Coronary artery (tissue), 2 donors: ENCODE results near the gene DGCR6L.
"Not testable (repeated sequence)": the region's sequence is repeated elsewhere in the genome, so short reads cannot be mapped to it uniquely, and the experiment has no call there.

ENCODE experiments used
- DNase-seq: peaks from one replicate; pipeline ENCODE4 v3.0.0-alpha.2; 2017; ENCODE audit warnings: low spot score
- H3K27ac ChIP-seq, 2 donors: fragments of 200-600 bp; sonication (generic); one replicate each; pipeline ENCODE4 v1.5.1; 2016 to 2019
- H3K4me3 ChIP-seq: fragments of 200-600 bp; sonication (generic); 2 replicates; pipeline ENCODE4 v1.5.1; 2016; ENCODE audit warnings: mild to moderate bottlenecking, moderate library complexity
- CTCF ChIP-seq: fragments of 200-600 bp; sonication (generic); IDR thresholded peaks from one replicate; pipeline ENCODE4 v1.5.1; 2019; ENCODE audit warnings: antibody characterized with exemption

Gene DGCR6L

GRCh38 chr22:20354238-20354975 is 34.5 kb upstream of the DGCR6L start:
- DNase-seq: no peak
- Histone ChIP-seq H3K4me3 (no peak overlapping the region), H3K27ac (no peak overlapping the region)
- no peak for TF ChIP-seq CTCF

GRCh38 chr22:20352536-20352935 is 32.7 kb upstream of the DGCR6L start:
- DNase-seq, H3K27ac ChIP-seq, H3K4me3 ChIP-seq: not testable (repeated sequence)

GRCh38 chr22:20346553-20346952 is 26.7 kb upstream of the DGCR6L start:
- not testable (repeated sequence) for DNase-seq, H3K4me3 ChIP-seq, H3K27ac ChIP-seq

- not testable (repeated sequence) for H3K27ac ChIP-seq, DNase-seq, H3K4me3 ChIP-seq
Measured at GRCh38 chr22:20338291-20338690, 18.4 kb upstream of the DGCR6L start.

- not testable (repeated sequence) for H3K4me3 ChIP-seq, DNase-seq, H3K27ac ChIP-seq
Measured at GRCh38 chr22:20337807-20338206, 17.9 kb upstream of the DGCR6L start.

- H3K4me3 ChIP-seq, H3K27ac ChIP-seq, DNase-seq: not testable (repeated sequence)
Measured at GRCh38 chr22:20336561-20336960, 16.7 kb upstream of the DGCR6L start.

- not testable (repeated sequence) for DNase-seq, H3K4me3 ChIP-seq, H3K27ac ChIP-seq
Measured at GRCh38 chr22:20328569-20328930, 8.7 kb upstream of the DGCR6L start.

GRCh38 chr22:20325996-20326395 is 6.1 kb upstream of the DGCR6L start:
- DNase-seq, H3K27ac ChIP-seq, H3K4me3 ChIP-seq: not testable (repeated sequence)

GRCh38 chr22:20324139-20324516 is 4.3 kb upstream of the DGCR6L start:
- DNase-seq: no peak
- Histone ChIP-seq H3K4me3 (no peak overlapping the region), H3K27ac (no peak overlapping the region)
- no peak for TF ChIP-seq CTCF

GRCh38 chr22:20321552-20322211 is 1.8 kb upstream of the DGCR6L start:
- not testable (repeated sequence) for H3K4me3 ChIP-seq, DNase-seq
- peak overlapping the region in 1 of 2 donors; percentile 91 for H3K27ac ChIP-seq

GRCh38 chr22:20320659-20321551 is 1.0 kb upstream of the DGCR6L start:
- peak overlapping the region; percentile 89 to 91 for H3K27ac ChIP-seq
- DNase-seq: peak; percentile 65
- peak overlapping the region; percentile 97 for H3K4me3 ChIP-seq
